IPS DF 4.7 (cell line): Measurements from ENCODE around the gene CLEC16A.

ENCODE experiments used
- DNase-seq: peaks from one replicate; pipeline ENCODE4 v3.0.0-alpha.2; 2013; ENCODE audit warnings: low spot score; ENCODE audit errors: extremely low read depth

The CLEC16A gene

GRCh38 chr16:11155284-11155806 lies 211.0 kb downstream of the CLEC16A start:
- no peak for DNase-seq

GRCh38 chr16:11156401-11156800 lies 212.0 kb downstream of the CLEC16A start:
- no peak for DNase-seq

DNA sequence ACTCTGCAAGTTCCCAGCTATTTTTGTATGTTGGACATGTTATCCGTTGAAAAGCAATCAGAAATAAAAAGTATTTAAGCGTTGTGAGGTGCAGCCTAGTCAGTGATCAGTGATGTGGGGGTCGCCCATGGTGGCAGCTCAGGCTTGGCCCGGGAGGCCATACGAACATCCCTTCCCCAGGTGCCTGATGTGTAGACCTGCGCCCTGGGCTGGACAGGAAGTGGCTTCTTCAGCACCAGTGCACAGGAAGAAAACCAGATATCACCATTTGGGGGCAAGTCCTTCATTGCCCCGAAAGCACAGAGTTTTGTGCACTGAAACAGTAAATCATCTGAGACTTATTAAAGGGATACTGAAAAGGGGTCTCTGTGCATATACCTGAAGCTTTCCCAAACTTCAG lies 212.8 kb downstream of the CLEC16A start:
- no peak for DNase-seq

- DNase-seq = no peak
Measured at GRCh38 chr16:11158018-11158417, 213.7 kb downstream of the CLEC16A start.

GRCh38 chr16:11159282-11159681 lies 214.9 kb downstream of the CLEC16A start:
- DNase-seq = no peak

DNA sequence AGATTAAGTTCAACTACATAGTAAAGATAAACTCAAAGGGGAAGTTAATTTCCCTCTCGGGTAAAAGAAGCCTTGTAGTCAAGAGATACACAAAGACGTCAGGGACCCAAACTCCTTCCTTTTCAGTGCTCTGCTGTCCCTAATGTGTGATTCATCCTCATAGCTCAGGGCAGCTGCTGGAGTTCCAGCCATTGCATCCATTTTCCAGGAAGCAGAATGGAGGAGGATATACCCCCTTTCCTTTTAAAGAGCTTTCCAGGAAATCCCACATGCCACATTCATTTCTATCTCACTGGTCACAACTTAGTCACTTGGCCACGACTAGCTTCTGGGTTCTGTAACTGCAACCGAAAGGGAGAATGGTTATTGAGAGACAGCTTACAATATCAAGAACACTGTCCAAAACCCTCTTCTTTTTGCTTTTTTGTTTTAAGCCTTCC lies 216.3 kb downstream of the CLEC16A start:
- no peak for DNase-seq

- DNase-seq = no peak
Measured at GRCh38 chr16:11161439-11161838, 217.1 kb downstream of the CLEC16A start.

GRCh38 chr16:11161974-11162373 lies 217.6 kb downstream of the CLEC16A start:
- DNase-seq = no peak

GRCh38 chr16:11162586-11163268 lies 218.4 kb downstream of the CLEC16A start:
- DNase-seq = no peak

DNA sequence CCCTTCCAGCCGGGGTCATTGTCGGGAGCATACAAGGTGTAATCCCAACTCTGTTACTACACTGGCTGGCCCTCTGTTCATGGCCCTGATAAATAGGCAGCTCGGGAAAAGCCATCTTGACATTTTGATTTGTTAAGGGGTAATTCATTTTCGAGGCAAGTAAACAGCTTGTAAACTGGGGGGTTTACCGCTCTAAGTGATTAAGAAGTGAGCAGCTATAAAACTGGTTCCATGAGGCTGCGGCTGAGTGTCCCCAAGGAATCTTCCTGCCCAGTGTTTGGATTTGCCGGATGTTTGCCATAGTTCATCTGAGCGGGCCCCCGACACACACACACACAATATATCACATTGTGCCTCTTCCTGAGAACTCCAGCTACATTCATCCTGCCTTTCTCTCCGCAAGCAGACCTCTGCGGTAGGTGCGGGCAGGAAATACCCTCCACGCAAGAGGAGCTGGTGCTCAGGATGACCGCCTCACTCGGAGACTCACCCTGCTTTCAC lies 219.4 kb downstream of the CLEC16A start:
- no peak for DNase-seq

GRCh38 chr16:11164482-11165270 lies 220.3 kb downstream of the CLEC16A start:
- no peak for DNase-seq

GRCh38 chr16:11165349-11165748 lies 221.0 kb downstream of the CLEC16A start:
- DNase-seq = no peak

- DNase-seq = no peak
Measured at GRCh38 chr16:11165894-11166665, 221.7 kb downstream of the CLEC16A start.

GRCh38 chr16:11167581-11167980 lies 223.2 kb downstream of the CLEC16A start:
- no peak for DNase-seq

- DNase-seq = no peak
Measured at GRCh38 chr16:11168386-11169051, 224.2 kb downstream of the CLEC16A start.

- DNase-seq = no peak
Measured at GRCh38 chr16:11169641-11170040, 225.3 kb downstream of the CLEC16A start.

DNA sequence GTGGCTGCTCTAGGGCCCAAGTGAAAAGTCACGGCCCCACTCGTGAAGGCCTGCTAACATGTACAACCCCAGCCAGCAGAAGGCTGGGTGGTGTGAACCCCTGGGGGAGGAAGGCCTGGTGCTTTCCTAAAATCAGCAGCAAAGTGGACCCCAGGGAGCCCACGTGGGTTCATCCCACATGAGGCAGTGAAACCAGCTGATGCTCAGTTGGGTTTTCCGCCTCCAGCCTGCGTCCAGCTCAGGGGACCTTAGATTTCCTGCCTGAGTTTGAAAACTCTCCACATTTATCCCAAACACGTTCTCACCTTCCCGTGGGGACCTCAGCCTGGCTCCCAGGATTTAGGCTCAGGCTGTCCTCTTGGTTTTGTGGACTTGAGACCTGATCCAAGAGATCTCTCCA lies 225.8 kb downstream of the CLEC16A start:
- DNase-seq = no peak

DNA sequence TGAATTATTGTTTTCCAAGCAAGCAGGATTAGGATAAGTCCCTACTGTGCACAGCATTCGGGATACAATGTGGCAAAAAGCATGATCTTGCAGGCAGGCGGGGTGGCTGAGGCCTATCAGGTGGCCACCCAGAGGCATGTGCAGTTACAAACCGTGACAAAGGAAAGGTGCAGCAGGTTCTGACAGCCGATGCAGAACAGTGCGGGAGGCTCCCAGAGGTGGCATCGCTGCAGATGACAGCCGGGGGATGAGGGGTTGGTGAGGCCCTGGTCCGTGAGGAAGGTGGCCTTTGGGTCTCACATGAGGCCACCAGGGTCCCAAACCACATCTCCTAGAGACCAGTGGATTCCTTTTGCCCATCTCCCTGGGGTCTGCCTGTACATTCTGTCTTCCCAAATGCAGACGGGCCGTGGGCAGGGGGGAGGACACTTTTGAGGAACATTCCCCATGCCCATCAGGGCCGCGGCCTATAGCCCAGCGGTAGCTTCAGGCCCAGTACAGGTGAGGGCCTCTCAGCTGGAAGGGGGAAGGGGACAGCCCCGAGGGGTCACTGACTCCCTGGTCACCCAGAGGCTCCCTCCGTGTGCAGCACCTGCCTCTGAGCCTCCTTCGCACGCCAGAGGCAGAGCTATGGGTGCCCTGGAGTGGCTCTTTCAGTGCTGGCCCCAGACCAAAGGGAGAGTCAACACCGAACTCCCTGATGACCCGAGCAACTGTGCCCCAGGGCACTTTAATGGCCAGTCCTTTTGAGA lies 226.5 kb downstream of the CLEC16A start:
- no peak for DNase-seq

GRCh38 chr16:11171448-11171709 lies 227.0 kb downstream of the CLEC16A start:
- DNase-seq = no peak

DNA sequence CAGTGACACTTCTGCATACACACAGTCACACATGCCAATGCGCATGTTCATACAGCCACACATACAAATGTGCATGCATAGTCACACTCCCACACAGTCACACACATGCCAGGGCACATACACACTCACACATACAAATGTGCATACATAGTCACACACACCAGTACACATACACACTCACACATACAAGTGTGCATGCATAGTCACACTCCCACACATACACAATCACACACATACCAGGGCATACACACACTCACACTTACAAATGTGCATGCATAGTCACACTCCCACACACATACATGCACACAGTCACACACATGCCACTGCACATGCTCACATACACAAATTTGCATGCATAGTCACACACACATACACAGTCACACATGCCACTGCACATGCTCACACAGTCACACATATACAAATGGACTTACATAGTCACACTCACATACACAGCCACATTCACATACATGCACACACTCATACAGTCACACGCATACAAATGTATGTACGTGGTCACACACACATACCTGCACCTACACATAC lies 227.5 kb downstream of the CLEC16A start:
- DNase-seq = no peak
